Measurements from ENCODE around the gene ZNF500.

ZNF500 gene

GRCh38 chr16:4765511-4766474 lies 1.2 kb downstream of the ZNF500 start:
- peak; percentile 34; the same call in 1 of the 2 replicates for TF ChIP-seq ZNF600 (tag by site-specific recombination; IDR thresholded peaks at IDR 0.05)
- no peak for TF ChIP-seq ZNF48 (tag by site-specific recombination; IDR thresholded peaks at IDR 0.05)
- Histone ChIP-seq H3K36me3 (ENCODE audit: control insufficient read depth in 2 of 2, insufficient read depth in 1 of 2, low read length in 2 of 2) (peaks cover 10 to 41% of the 10 kb centered on the region in 2 experiments; a peak in 2 of 3 replicates), H3K27ac (ENCODE audit: extremely low read depth, low read depth, low read length) (no peak overlapping the region; the same call in 1 of the 2 replicates), H3K4me1 (ENCODE audit: control insufficient read depth, insufficient read depth, low read length) (no peaks in the 10 kb centered on the region; the same call in 1 of the 2 replicates), H3K4me3 (ENCODE audit: low read depth, low read length) (peak overlapping the region; percentile 76), H3K9me3 (ENCODE audit: control insufficient read depth, insufficient read depth, low read depth, low read length) (no peaks in the 10 kb centered on the region)
- CTCF ChIA-PET: interaction anchor here (0.6 to 1.1 kb wide), 3 partner anchors 37 to 386 kb away, joined by 3 to 4 read pairs (median 3); no protein-coding TSS in a partner anchor
- POLR2A ChIA-PET: interaction anchor here (3.9 kb wide), 1 partner anchor 32 kb away, joined by 43 read pairs; the partner anchor contains the start of genes ANKS3 and DNAAF8

GRCh38 chr16:4763791-4764190 lies 3.2 kb downstream of the ZNF500 start:
- no peak overlapping the region for H3K27ac ChIP-seq (ENCODE audit: extremely low read depth, low read depth, low read length)
- POLR2A ChIA-PET: interaction anchor here (1.5 kb wide), 1 partner anchor 29 kb away, joined by 6 read pairs; the partner anchor contains the start of genes ANKS3 and DNAAF8
- no peak for TF ChIP-seq ZNF18 (tag by site-specific recombination; IDR thresholded peaks at IDR 0.05)
- CTCF ChIA-PET: no interaction called here
- peaks cover 23 to 61% of the 10 kb centered on the region in 2 experiments for H3K36me3 ChIP-seq (ENCODE audit: control insufficient read depth in 2 of 2, insufficient read depth in 1 of 2, low read length in 2 of 2)
- no peak overlapping the region for H3K4me3 ChIP-seq (ENCODE audit: low read depth, low read length)
- H3K4me1 ChIP-seq (ENCODE audit: control insufficient read depth, insufficient read depth, low read length): no peaks in the 10 kb centered on the region; the same call in 1 of the 2 replicates
- no peaks in the 10 kb centered on the region for H3K9me3 ChIP-seq (ENCODE audit: control insufficient read depth, insufficient read depth, low read depth, low read length)

DNA sequence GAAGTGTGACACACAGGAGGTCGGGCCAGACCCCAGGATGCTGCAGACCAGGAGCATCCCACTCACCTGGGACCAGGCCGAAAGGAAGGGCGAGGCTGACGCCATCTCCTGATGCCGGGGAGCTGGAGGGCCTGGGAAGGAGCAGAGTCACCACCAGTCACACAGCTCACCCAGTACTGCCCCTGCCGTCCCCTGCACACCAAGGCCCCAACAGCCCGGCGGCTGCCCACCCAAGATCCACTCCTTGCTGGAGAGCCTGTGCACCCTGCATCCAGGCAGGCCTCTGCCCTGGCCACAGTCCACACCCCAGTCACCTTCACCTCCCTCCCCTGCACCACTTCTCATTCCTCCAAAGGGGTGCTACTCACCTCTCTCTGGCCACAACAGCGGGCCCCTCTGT lies 4.8 kb downstream of the ZNF500 start:
- Histone ChIP-seq H3K4me1 (ENCODE audit: control insufficient read depth, insufficient read depth, low read length) (no peaks in the 10 kb centered on the region; the same call in 1 of the 2 replicates), H3K9me3 (ENCODE audit: control insufficient read depth, insufficient read depth, low read depth, low read length) (no peaks in the 10 kb centered on the region), H3K36me3 (ENCODE audit: control insufficient read depth in 2 of 2, insufficient read depth in 1 of 2, low read length in 2 of 2) (peaks cover 28 to 74% of the 10 kb centered on the region in 2 experiments), H3K4me3 (ENCODE audit: low read depth, low read length) (no peak overlapping the region), H3K27ac (ENCODE audit: extremely low read depth, low read depth, low read length) (no peak overlapping the region)
- CTCF ChIA-PET: no interaction called here
- POLR2A ChIA-PET: interaction anchor here (0.6 to 0.9 kb wide), 3 partner anchors 15 to 268 kb away, joined by 3 read pairs; no protein-coding TSS in a partner anchor
- TF ChIP-seq ZSCAN5A (tag by site-specific recombination; IDR thresholded peaks at IDR 0.05): no peak
- no peak for TF ChIP-seq REPIN1 (tag by site-specific recombination; IDR thresholded peaks at IDR 0.05; ENCODE audit: low read depth)
- no peak for TF ChIP-seq ZBTB1 (tag by site-specific recombination; IDR thresholded peaks at IDR 0.05)
- TF ChIP-seq ZNF830 (tag by site-specific recombination; IDR thresholded peaks at IDR 0.05; ENCODE audit: low read depth): no peak
- TF ChIP-seq ZSCAN30 (tag by site-specific recombination; IDR thresholded peaks at IDR 0.05): no peak
- no peak for TF ChIP-seq OSR2 (tag by site-specific recombination; IDR thresholded peaks at IDR 0.05)
- no peak for TF ChIP-seq YY2 (tag by site-specific recombination; IDR thresholded peaks at IDR 0.05)
- TF ChIP-seq ZIC2 (tag by site-specific recombination; IDR thresholded peaks at IDR 0.05): no peak
- TF ChIP-seq KLF8 (tag by site-specific recombination; IDR thresholded peaks at IDR 0.05): no peak
- no peak for TF ChIP-seq GLIS2 (tag by site-specific recombination; IDR thresholded peaks at IDR 0.05)
- TF ChIP-seq, protein P1, sequence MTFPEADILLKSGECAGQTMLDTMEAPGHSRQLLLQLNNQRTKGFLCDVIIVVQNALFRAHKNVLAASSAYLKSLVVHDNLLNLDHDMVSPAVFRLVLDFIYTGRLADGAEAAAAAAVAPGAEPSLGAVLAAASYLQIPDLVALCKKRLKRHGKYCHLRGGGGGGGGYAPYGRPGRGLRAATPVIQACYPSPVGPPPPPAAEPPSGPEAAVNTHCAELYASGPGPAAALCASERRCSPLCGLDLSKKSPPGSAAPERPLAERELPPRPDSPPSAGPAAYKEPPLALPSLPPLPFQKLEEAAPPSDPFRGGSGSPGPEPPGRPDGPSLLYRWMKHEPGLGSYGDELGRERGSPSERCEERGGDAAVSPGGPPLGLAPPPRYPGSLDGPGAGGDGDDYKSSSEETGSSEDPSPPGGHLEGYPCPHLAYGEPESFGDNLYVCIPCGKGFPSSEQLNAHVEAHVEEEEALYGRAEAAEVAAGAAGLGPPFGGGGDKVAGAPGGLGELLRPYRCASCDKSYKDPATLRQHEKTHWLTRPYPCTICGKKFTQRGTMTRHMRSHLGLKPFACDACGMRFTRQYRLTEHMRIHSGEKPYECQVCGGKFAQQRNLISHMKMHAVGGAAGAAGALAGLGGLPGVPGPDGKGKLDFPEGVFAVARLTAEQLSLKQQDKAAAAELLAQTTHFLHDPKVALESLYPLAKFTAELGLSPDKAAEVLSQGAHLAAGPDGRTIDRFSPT (tag by site-specific recombination; IDR thresholded peaks at IDR 0.05): no peak
- no peak for TF ChIP-seq PRDM2 (tag by site-specific recombination; IDR thresholded peaks at IDR 0.05; ENCODE audit: borderline replicate concordance)
- no peak for TF ChIP-seq ZNF558 (tag by site-specific recombination; IDR thresholded peaks at IDR 0.05)
- no peak for TF ChIP-seq ZNF155 (tag by site-specific recombination; IDR thresholded peaks at IDR 0.05)
- no peak for TF ChIP-seq ZNF747 (tag by site-specific recombination; IDR thresholded peaks at IDR 0.05)

Data from HEK293 (cell line).